Body of pancreas (tissue), 4 donors: Measurements from ENCODE around the gene SERPINE1. TPM values are rescaled to one million over a fixed set of nuclear protein-coding genes. Genes with fewer than 3 reads are reported as not detected.

Experiments used
- ATAC-seq: fragments of 150-250 bp; one replicate; pipeline ENCODE4 v1.9.1; 2016
- DNase-seq, 4 donors: peaks; one replicate each; pipeline ENCODE4 v3.0.0-alpha.2; 2019
- H3K27ac ChIP-seq, 4 donors: fragments of 200-600 bp; sonication (generic); 1 replicate in 3 of 4; 2 replicates in 1 of 4; pipeline versions ENCODE4 v1.5.1 to v1.6.1; 2016 to 2019; ENCODE audit warnings: mild to moderate bottlenecking in 1 of 4, mixed read lengths in 1 of 4, moderate library complexity in 1 of 4
- H3K27me3 ChIP-seq, 2 donors: fragments of 200-600 bp; sonication (generic); one replicate each; pipeline ENCODE4 v1.6.0; 2016; ENCODE audit warnings: mild to moderate bottlenecking in 1 of 2
- H3K36me3 ChIP-seq, 2 donors: fragments of 200-600 bp; sonication (generic); replicated peaks in 1 of 2; 2 replicates each; pipeline ENCODE4 v1.5.1; 2016; ENCODE audit warnings: low read depth in 2 of 2; ENCODE audit not compliant: insufficient read depth in 1 of 2
- H3K4me1 ChIP-seq: fragments of 200-600 bp; sonication (generic); one replicate; pipeline ENCODE4 v1.6.0; 2016
- H3K4me3 ChIP-seq, 2 donors: fragments of 200-600 bp; sonication (generic); 1 replicate in 1 of 2; 2 replicates in 1 of 2; pipeline ENCODE4 v1.5.1; 2016 to 2019
- H3K9me3 ChIP-seq, 3 donors: fragments of 200-600 bp; sonication (generic); 1 replicate in 2 of 3; 2 replicates in 1 of 3; pipeline ENCODE4 v1.5.1; 2016
- POLR2A ChIP-seq, 3 donors: fragments of 450-650 bp; IDR thresholded peaks; one replicate each; pipeline ENCODE4 v1.6.1; 2016; ENCODE audit warnings: antibody characterized with exemption in 3 of 3, mild to moderate bottlenecking in 2 of 3
- WGBS, 2 donors: methylation state at CpG; one replicate each; pipeline ENCODE4 v1.1.5; 2017; 5-methylcytosine and 5-hydroxymethylcytosine counted together
- intact Hi-C: fragments of 100-400 bp; cut with DNase I; formaldehyde crosslinking; loops from one replicate; pipeline ENCODE4 v1.15.1; 2023
- total RNA-seq, 2 donors: library from RNA; depleted of rRNA; stranded (reverse); fragments of >200 nt; gene quantifications; one replicate each; pipeline ENCODE4 v1.1.0, GENCODE V29; 2016
- TF ChIP-seq, protein P1 (sequence below), 7 experiments: fragments of 450-650 bp in 4 of 7; fragments of 200-600 bp in 3 of 7; sonication (generic) in 3 of 7; IDR thresholded peaks; one replicate each; pipeline ENCODE4 v1.5.1; 2016 to 2019; ENCODE audit warnings: antibody characterized with exemption in 7 of 7

Gene SERPINE1
- total RNA-seq, 2 donors from 2014 or later = 20.2 to 36.3 TPM

- H3K36me3 ChIP-seq = no peaks in the 10 kb centered on the region
- no peak overlapping the region for H3K4me3 ChIP-seq
- H3K27ac ChIP-seq = no peak overlapping the region
- no peak for DNase-seq
- TF ChIP-seq, protein P1, sequence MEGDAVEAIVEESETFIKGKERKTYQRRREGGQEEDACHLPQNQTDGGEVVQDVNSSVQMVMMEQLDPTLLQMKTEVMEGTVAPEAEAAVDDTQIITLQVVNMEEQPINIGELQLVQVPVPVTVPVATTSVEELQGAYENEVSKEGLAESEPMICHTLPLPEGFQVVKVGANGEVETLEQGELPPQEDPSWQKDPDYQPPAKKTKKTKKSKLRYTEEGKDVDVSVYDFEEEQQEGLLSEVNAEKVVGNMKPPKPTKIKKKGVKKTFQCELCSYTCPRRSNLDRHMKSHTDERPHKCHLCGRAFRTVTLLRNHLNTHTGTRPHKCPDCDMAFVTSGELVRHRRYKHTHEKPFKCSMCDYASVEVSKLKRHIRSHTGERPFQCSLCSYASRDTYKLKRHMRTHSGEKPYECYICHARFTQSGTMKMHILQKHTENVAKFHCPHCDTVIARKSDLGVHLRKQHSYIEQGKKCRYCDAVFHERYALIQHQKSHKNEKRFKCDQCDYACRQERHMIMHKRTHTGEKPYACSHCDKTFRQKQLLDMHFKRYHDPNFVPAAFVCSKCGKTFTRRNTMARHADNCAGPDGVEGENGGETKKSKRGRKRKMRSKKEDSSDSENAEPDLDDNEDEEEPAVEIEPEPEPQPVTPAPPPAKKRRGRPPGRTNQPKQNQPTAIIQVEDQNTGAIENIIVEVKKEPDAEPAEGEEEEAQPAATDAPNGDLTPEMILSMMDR (IDR thresholded peaks at IDR 0.05) = no peak
- TF ChIP-seq POLR2A (IDR thresholded peaks at IDR 0.05) = no peak
- WGBS, 2 donors = 31 to 41% methylated on average over 3 of the region's 3 CpGs
- H3K9me3 ChIP-seq = no peaks in the 10 kb centered on the region
- intact Hi-C loops = loop anchor here (5.0 kb wide), 1 partner anchor 142 kb away; no protein-coding TSS in a partner anchor
- peaks cover 28% of the 10 kb centered on the region for H3K4me1 ChIP-seq
- H3K27me3 ChIP-seq = no peaks in the 10 kb centered on the region
- ATAC-seq = no peak
Observed at GRCh38 chr7:101140339-101140699, 13.4 kb downstream of the SERPINE1 start.

DNA sequence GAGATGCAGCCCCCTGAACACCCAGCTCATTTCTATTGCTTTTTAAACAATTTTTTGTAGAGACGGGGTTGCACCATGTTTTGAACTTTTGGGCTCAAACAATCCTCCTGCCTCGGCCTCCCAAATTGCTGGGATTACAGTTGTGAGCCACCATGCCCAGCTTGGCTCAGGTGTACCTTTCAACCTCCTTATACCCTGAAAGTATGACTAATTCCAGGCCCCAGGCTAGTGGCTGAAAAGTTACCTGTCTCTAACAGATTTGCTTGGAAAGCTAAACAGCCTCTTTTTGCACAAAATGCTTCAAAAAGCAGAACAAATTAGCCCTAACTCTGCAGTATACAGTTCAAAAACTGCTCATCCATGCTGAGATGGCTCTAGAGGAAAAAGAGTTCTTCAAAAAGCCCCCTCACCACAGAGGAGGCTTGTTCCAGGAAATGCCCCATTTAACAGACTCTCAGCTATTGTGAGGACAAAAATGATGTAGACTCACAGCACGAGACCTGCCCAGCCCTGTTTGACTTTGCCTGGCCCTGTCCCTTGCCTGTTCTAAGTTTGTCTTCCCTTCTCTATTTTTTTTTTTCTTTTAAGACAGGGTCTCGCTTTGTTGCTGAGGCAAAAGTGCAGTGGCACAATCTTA, 14.0 kb downstream of the SERPINE1 start:
- TF ChIP-seq POLR2A (IDR thresholded peaks at IDR 0.05) = no peak
- TF ChIP-seq, protein P1 (IDR thresholded peaks at IDR 0.05) = no peak
- no peak overlapping the region for H3K27ac ChIP-seq
- H3K27me3 ChIP-seq = no peaks in the 10 kb centered on the region
- intact Hi-C loops = loop anchor here (5.0 kb wide), 1 partner anchor 141 kb away; no protein-coding TSS in a partner anchor
- ATAC-seq (no peak), DNase-seq (no peak)
- H3K36me3 ChIP-seq = no peaks in the 10 kb centered on the region
- H3K9me3 ChIP-seq = no peaks in the 10 kb centered on the region
- H3K4me3 ChIP-seq = no peak overlapping the region
- WGBS, 2 donors = 82 to 83% methylated on average over 4 of the region's 4 CpGs
- H3K4me1 ChIP-seq = peaks cover 28% of the 10 kb centered on the region

GRCh38 chr7:101151908-101152651, 25.2 kb downstream of the SERPINE1 start:
- ATAC-seq (no peak), DNase-seq (no peak)
- H3K4me3 ChIP-seq = no peak overlapping the region
- TF ChIP-seq, protein P1 (IDR thresholded peaks at IDR 0.05) = no peak
- no peak for TF ChIP-seq POLR2A (IDR thresholded peaks at IDR 0.05)
- intact Hi-C loops = no loop called here
- peaks cover 15% of the 10 kb centered on the region for H3K4me1 ChIP-seq
- no peak overlapping the region for H3K27ac ChIP-seq
- no peaks in the 10 kb centered on the region for H3K27me3 ChIP-seq
- H3K36me3 ChIP-seq = no peaks in the 10 kb centered on the region
- H3K9me3 ChIP-seq = no peaks in the 10 kb centered on the region
- WGBS, 2 donors = 62 to 85% methylated on average over 2 of the region's 2 CpGs

DNA sequence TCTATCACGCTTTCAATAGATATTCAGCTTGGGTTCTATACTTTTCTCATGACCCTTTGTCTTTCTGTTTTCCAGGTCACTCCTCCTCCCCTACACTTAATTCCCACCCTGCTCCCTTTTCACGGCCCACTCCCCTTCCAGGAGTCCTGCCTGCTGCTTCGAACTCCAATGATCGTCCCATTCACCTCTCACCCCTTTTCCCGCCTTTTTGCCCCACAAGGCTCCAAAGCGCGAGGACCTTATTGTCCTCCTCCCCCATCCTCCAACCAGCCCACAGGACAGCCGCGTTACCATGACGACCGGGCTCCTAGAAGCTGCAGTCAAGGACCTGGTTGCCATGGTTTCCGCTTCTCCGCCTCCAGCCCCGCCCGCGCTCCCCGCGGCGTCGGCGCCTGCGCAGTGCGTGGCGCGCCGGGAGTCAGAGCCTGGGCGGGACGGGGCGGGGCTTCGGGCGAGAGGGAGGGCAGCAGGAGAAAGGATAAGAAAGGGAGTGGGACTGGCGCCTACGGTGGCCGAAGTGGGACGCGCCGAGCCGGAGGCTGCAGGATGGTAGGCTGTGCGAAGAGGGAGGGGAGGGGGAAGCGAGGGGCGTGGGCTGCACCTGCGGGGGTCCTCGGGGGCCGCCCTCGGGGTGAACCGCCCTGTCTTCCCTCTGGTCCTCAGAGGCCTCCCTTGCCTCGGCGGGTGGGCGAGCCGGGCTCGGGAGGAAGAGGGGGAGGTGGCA, 27.2 kb downstream of the SERPINE1 start, which contains the start of gene AP1S1:
TSS of gene AP1S1 (plus strand) at position 508 of the 724 bp plus-strand sequence. CDS start at position 547, 39 bp downstream.
- no peaks in the 10 kb centered on the region for H3K9me3 ChIP-seq
- H3K4me3 ChIP-seq = peak within 1 kb of the TSS; percentile 56 to 86
- ATAC-seq (peak; percentile 99), DNase-seq (peak; percentile 96 to 98 (median 97))
- H3K4me1 ChIP-seq = peaks cover 15% of the 10 kb centered on the region
- intact Hi-C loops = no loop called here
- H3K36me3 ChIP-seq = no peaks in the 10 kb centered on the region
- peak within 1 kb of the TSS in 1 of 4 donors; percentile 32 for H3K27ac ChIP-seq
- TF ChIP-seq, protein P1 (IDR thresholded peaks at IDR 0.05) = no peak
- peak in 2 of 3 donors; percentile 14 to 23 for TF ChIP-seq POLR2A (IDR thresholded peaks at IDR 0.05)
- 3 to 7% methylated on average over 28 to 48 of the region's 51 CpGs for whole genome bisulfite sequencing, 2 donors
- H3K27me3 ChIP-seq = no peaks in the 10 kb centered on the region
